ENCODE results near the gene DENND6B. TPM values are rescaled to one million over a fixed set of nuclear protein-coding genes. Genes with fewer than 3 reads are reported as not detected.
A peak's percentile ranks its signal among the peaks of the same experiment; 100 is the strongest.

DENND6B gene
- total and polyA plus RNA-seq, 2 of the 13 experiments (the other 11 are each of a cell fraction or from before 2014, with no cell fraction given): 0.95 to 3.8 TPM

GRCh38 chr22:50293441-50294318 is 33.1 kb downstream of the DENND6B start (continued):
- TF ChIP-seq, protein P1, sequence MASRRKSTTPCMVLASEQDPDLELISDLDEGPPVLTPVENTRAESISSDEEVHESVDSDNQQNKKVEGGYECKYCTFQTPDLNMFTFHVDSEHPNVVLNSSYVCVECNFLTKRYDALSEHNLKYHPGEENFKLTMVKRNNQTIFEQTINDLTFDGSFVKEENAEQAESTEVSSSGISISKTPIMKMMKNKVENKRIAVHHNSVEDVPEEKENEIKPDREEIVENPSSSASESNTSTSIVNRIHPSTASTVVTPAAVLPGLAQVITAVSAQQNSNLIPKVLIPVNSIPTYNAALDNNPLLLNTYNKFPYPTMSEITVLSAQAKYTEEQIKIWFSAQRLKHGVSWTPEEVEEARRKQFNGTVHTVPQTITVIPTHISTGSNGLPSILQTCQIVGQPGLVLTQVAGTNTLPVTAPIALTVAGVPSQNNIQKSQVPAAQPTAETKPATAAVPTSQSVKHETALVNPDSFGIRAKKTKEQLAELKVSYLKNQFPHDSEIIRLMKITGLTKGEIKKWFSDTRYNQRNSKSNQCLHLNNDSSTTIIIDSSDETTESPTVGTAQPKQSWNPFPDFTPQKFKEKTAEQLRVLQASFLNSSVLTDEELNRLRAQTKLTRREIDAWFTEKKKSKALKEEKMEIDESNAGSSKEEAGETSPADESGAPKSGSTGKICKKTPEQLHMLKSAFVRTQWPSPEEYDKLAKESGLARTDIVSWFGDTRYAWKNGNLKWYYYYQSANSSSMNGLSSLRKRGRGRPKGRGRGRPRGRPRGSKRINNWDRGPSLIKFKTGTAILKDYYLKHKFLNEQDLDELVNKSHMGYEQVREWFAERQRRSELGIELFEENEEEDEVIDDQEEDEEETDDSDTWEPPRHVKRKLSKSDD (CRISPR knock-in tag; IDR thresholded peaks at IDR 0.05; ENCODE audit: low read depth): 0 out of 2 replicates have a peak, but pooled peaks have one; percentile 50
- no peak for TF ChIP-seq ZBTB21 (CRISPR knock-in tag; IDR thresholded peaks at IDR 0.05)
- TF ChIP-seq ZNF670 (CRISPR knock-in tag; IDR thresholded peaks at IDR 0.05; ENCODE audit: borderline replicate concordance): peak; percentile 98
- TF ChIP-seq ZFP62 (CRISPR knock-in tag; IDR thresholded peaks at IDR 0.05): no peak
- TF ChIP-seq ZSCAN9 (CRISPR knock-in tag; IDR thresholded peaks at IDR 0.05; ENCODE audit: borderline replicate concordance): no peak
- peak; percentile 78; the same call in 1 of the 2 replicates for TF ChIP-seq ZNF451 (CRISPR knock-in tag; IDR thresholded peaks at IDR 0.05)
- TF ChIP-seq ZFP36L1 (CRISPR knock-in tag; IDR thresholded peaks at IDR 0.05): no peak
- peak; percentile 72; the same call in 1 of the 2 replicates for TF ChIP-seq ZNF460 (CRISPR knock-in tag; IDR thresholded peaks at IDR 0.05; ENCODE audit: borderline replicate concordance)
- TF ChIP-seq, protein P2, sequence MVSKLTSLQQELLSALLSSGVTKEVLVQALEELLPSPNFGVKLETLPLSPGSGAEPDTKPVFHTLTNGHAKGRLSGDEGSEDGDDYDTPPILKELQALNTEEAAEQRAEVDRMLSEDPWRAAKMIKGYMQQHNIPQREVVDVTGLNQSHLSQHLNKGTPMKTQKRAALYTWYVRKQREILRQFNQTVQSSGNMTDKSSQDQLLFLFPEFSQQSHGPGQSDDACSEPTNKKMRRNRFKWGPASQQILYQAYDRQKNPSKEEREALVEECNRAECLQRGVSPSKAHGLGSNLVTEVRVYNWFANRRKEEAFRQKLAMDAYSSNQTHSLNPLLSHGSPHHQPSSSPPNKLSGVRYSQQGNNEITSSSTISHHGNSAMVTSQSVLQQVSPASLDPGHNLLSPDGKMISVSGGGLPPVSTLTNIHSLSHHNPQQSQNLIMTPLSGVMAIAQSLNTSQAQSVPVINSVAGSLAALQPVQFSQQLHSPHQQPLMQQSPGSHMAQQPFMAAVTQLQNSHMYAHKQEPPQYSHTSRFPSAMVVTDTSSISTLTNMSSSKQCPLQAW (CRISPR knock-in tag; IDR thresholded peaks at IDR 0.05): peak; percentile 90
- TF ChIP-seq ZBTB20 (CRISPR knock-in tag; IDR thresholded peaks at IDR 0.05; ENCODE audit: borderline replicate concordance, low read depth): peak; percentile 44; the same call in 1 of the 2 replicates
- TF ChIP-seq DR1 (CRISPR knock-in tag; IDR thresholded peaks at IDR 0.05): no peak; the same call in 1 of the 2 replicates
- peak; percentile 85 for TF ChIP-seq FOXO1 (CRISPR knock-in tag; IDR thresholded peaks at IDR 0.05)
- TF ChIP-seq ZNF782 (CRISPR knock-in tag; IDR thresholded peaks at IDR 0.05; ENCODE audit: borderline replicate concordance): peak; percentile 80; the same call in 1 of the 2 replicates
- peak; percentile 67; the same call in 1 of the 2 replicates for TF ChIP-seq KDM5B (CRISPR knock-in tag; IDR thresholded peaks at IDR 0.05; ENCODE audit: borderline replicate concordance)
- TF ChIP-seq HNF4G (IDR thresholded peaks at IDR 0.05; ENCODE audit: borderline replicate concordance, low read depth, low read length): peak; percentile 91
- TF ChIP-seq HNF4G (CRISPR knock-in tag; IDR thresholded peaks at IDR 0.05; ENCODE audit: borderline replicate concordance, low read depth): peak; percentile 97
- no peak for TF ChIP-seq ZNF660 (CRISPR knock-in tag; IDR thresholded peaks at IDR 0.05; ENCODE audit: borderline replicate concordance, low read depth)
- no peak for TF ChIP-seq ZNF839 (CRISPR knock-in tag; IDR thresholded peaks at IDR 0.05; ENCODE audit: borderline replicate concordance)
- TF ChIP-seq ZNF292 (CRISPR knock-in tag; IDR thresholded peaks at IDR 0.05; ENCODE audit: borderline replicate concordance, low read depth): peak; percentile 95
- 0 out of 2 replicates have a peak, but pooled peaks have one; percentile 57 for TF ChIP-seq ZNF30 (CRISPR knock-in tag; IDR thresholded peaks at IDR 0.05)
- TF ChIP-seq ZNF552 (CRISPR knock-in tag; IDR thresholded peaks at IDR 0.05; ENCODE audit: borderline replicate concordance): 0 out of 2 replicates have a peak, but pooled peaks have one; percentile 19
- TF ChIP-seq, protein P3, sequence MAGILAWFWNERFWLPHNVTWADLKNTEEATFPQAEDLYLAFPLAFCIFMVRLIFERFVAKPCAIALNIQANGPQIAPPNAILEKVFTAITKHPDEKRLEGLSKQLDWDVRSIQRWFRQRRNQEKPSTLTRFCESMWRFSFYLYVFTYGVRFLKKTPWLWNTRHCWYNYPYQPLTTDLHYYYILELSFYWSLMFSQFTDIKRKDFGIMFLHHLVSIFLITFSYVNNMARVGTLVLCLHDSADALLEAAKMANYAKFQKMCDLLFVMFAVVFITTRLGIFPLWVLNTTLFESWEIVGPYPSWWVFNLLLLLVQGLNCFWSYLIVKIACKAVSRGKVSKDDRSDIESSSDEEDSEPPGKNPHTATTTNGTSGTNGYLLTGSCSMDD (CRISPR knock-in tag; IDR thresholded peaks at IDR 0.05): peak; percentile 71; the same call in 1 of the 2 replicates
- no peak for TF ChIP-seq ZBTB8A (CRISPR knock-in tag; IDR thresholded peaks at IDR 0.05; ENCODE audit: borderline replicate concordance, low read depth)

All from HepG2 (cell line).